Medulla oblongata (tissue), 1 donor: ENCODE results near the gene GIN1.
"Not testable (repeated sequence)": the region's sequence is repeated elsewhere in the genome, so short reads cannot be mapped to it uniquely, and the experiment has no call there.

Source experiments
- DNase-seq: peaks from one replicate; pipeline ENCODE4 v3.0.0-alpha.2; 2015; ENCODE audit errors: extremely low spot score

The GIN1 gene

GRCh38 chr5:103110403-103110802 lies 9.5 kb downstream of the GIN1 start:
- no peak for DNase-seq

DNA sequence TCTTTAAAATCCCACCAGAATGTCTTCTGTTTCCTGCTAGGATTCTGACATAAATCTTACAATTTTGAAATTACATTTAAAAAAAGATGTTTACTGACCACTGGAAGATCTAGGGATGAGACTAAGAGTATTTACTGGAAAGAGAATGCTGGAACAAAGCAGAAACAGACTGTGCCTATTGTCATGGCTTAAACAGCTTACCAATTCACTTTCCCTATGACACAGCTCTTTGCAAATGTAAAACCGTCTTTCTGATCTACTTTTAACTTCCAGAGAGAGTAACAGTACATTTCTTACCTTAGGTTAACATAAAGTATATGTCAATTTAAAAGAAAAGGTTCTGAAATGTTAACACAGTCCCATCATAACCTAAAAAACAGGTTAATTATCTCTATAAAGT lies 10.7 kb downstream of the GIN1 start:
- DNase-seq, result peak; percentile 45

GRCh38 chr5:103108086-103108485 lies 11.9 kb downstream of the GIN1 start:
- no peak for DNase-seq

GRCh38 chr5:103102234-103102633 lies 17.7 kb downstream of the GIN1 start:
- DNase-seq, result no peak

DNA sequence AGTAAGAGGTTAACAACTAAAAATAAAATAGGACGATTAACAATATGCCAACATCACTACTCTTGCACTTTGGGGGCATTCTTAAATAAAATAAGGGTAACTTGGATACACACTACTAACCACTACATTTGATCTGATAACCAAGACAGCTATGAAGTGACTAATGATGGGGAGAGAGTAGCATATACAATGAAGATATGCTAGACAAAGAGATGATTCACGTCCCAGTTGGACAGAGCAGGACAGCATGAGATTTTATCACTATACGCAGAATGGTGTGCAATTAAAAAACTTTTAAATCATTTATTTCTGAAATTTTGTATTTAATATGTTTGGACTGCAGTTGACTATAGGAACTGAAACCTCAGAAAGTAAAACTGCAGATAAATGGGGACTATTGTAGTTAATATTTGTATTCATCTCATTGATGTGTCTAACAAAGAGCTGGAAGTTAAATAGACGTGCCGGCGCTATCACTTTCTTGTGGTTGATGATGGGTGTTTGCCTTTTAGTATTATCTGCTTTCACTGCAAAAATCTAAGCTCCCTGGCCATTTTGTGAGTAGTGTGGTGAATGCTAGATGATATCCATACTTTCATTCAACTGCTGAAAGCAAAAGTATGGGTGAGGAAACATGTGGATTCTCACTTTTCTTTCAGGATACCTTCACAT lies 18.7 kb downstream of the GIN1 start:
- DNase-seq, result no peak

DNA sequence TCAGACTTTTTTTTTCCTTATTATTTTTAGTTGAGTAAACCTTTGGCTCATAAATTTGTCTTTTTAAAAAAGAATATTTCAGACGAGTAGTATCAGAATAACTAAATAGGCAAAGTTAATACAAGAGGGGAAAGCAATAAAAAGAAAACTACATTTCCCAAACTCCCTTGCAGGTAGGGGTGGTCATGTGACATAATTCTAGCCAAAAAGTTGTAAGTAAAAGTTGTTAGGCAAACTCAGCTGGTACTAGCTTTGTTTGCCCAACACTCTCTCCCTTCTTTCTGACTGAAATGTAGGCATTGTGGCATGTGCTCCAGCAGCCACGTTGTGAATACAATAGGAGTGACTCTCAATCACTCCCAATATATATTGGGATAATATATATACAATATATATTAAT lies 20.9 kb downstream of the GIN1 start:
- no peak for DNase-seq

GRCh38 chr5:103094737-103095136 lies 25.2 kb downstream of the GIN1 start:
- DNase-seq, result no peak

GRCh38 chr5:103093727-103094126 lies 26.2 kb downstream of the GIN1 start:
- DNase-seq, result no peak

GRCh38 chr5:103092676-103093075 lies 27.3 kb downstream of the GIN1 start:
- no peak for DNase-seq

GRCh38 chr5:103090791-103091190 lies 29.1 kb downstream of the GIN1 start:
- no peak for DNase-seq

DNA sequence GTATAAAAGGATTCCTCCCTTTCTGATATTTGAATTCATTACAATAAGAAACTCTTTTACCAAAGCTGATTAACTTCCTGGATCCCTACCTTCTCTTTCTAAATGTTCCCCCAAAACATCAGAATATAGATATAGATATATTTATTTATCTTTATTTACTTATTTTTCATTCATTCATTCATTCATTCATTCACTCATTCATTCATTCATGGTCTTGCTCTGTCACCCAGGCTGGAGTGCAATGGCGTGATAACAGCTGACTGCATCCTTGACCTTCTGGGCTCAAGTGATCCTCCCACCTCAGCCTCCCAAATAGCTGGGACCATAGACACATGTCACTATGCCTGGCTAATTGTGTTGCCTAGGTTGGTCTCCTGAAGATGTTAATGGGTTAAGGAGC lies 30.7 kb downstream of the GIN1 start:
- no peak for DNase-seq

DNA sequence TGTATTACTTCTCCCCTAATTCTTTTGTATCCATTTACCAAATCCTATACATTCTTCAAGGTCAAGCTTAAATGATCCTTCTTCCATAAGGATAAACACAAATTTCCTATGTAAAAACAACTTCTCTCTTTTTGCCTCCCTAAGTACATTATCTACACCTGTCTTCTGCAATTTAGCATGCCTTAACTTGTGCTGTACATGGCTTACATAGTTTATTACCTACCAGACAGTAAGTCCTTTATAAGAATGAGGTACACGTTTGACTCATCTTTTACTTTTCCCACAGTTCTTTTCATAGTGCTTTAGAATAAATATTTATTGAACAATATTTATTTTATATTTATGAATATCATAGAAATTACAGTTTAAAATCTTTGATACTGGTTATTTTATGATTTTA lies 33.4 kb downstream of the GIN1 start:
- DNase-seq, result no peak

DNA sequence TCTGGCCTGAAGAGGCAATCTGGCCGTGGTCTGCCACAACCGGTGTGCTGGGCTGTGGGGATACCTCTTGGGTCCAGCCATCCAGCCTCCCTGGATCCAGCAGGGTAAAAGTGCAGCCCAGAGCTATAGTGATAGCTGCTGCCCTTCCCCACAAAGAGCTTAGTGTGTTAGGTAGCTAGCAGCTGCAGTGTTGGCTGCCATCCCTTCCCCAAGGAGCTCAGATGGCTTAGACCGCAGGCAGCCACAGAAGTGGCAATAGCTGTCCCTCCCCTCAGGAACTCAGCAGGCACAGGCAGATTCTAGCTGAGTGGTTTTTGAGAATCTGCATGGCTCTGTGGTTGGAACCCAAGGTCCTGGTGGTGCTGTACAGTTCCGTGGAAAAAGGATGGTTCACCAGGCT lies 40.1 kb downstream of the GIN1 start:
- DNase-seq, result no peak

- no peak for DNase-seq
Observed at GRCh38 chr5:103075442-103075841, 44.5 kb downstream of the GIN1 start.

DNA sequence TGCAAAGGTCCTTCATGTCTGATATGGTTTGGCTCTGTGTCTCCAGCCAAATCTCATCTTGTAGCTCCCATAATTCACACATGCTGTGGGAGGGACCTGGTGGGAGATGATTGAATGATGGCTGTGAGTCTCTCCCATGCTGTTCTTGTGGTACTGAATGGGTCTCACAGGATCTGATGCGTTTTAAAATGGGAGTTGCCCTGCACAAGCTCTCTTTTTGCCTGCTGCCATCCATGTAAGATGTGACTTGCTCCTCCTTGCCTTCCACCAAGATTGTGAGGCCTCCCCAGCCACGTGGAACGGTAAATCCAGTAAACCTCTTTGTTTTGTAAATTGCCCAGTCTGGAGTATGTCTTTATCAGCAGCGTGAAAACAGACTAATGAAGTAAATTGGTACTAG lies 46.4 kb downstream of the GIN1 start:
- DNase-seq, result not testable (repeated sequence)

DNA sequence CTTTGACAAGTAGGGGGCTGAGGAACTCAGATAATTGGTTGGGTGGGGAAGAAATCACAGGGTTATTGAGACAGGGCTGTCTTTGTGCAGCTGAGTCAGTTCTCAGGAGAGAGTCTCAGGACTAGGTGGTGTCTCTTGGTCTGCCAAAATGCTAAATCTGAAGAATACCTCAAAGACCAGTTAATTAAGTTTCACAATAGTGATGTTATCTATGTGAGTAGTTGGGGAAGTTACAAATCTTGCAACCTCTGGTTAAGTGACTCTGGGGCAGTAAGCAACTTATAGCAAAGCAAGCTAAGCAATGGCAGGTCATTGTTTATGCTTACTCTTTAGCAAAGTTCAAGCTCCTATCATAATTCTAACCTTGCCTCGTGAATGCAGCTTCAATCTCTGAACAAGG lies 53.6 kb downstream of the GIN1 start:
- DNase-seq, result no peak

DNA sequence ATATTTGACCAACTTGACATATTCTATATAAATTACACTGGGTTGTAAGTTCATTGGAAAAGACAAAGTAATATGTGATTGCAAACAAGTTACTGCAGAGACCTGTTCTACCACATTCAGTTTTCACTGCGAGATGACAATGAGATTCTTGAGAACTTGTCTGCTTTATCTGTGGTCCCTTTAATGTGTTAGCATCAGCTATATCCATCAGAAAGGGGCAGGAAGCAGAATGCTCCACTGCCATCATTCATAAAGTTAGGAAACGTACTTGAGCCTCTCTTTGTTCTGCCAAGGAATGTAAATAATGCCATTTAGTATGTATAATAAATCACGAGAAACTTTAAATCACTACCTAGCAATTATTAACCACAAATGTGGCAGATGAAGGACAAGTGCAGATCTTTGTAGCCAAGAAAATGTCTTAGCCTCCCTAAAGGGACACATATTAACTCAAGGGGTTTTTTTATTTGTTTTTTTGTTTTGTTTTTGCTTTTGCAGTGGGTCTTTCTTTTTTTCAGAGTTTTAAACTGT lies 59.4 kb downstream of the GIN1 start:
- DNase-seq, result no peak

GRCh38 chr5:103059525-103059924 lies 60.4 kb downstream of the GIN1 start:
- DNase-seq, result no peak

DNA sequence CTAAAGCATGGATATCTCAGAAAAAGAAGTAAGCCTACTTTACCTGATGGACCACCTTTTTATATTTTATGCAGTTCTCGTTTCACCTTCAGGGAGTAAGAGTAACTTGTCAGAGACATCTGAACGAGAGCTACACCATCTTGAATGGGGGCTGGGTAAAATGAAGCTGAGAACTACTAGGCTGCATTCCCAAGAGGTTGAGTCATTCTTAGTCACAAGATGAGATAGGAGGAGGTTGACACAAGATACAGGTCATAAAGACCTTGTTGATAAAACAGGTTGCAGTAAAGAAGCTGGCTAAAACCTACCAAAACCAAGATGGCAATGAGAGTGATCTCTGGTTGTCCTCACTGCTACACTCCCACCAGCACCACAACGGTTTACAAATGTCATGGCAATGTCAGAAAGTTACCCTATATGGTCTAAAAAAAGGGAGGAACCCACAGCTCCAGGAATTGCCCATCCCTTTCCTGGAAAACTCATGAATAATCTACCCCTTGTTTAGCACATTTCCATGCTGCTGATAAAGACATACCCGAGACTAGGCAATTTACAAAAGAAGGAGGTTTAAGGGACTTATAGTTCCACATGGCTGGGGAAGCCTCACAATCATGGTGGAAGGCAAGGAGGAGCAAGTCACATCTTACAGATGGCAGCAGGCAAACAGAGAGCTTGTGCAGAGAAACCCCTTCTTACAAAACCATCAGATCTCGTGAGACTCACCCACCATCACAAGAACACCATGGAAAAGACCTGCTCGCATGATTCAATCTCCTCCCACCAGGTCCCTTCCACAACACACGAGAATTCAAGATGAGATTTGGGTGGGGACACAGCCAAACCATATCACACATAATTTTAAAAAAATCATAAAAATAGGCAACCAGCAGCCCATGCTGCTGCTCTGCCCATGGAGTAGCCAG lies 62.5 kb downstream of the GIN1 start:
- no peak for DNase-seq

DNA sequence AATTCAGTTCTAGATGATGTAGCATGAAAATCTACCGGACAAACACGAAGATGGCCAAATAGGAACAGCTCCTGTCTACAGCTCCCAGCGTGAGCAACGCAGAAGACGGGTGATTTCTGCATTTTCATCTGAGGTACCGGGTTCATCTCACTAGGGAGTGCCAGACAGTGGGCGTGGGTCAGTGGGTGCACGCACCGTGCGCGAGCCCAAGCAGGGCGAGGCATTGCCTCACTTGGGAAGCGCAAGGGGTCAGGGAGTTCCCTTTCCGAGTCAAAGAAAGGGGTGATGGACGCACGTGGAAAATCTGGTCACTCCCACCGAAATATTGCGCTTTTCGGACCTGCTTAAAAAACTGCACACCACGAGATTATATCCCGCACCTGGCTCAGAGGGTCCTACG lies 73.2 kb downstream of the GIN1 start:
- not testable (repeated sequence) for DNase-seq

- peak; percentile 50 for DNase-seq
Observed at GRCh38 chr5:103041071-103041676, 78.8 kb downstream of the GIN1 start.

- no peak for DNase-seq
Observed at GRCh38 chr5:103037673-103038455, 82.1 kb downstream of the GIN1 start.
